GM20431 (cell line): ENCODE data around the gene SEMA5A.

Experiments
- in situ Hi-C: fragments of 300-500 bp; cut with MseI, MboI; formaldehyde crosslinking; loops from one replicate; pipeline ENCODE4 v1.15.0; 2020; ENCODE audit warnings: low sequenced_read_pairs; ENCODE audit not compliant: unreplicated experiment

SEMA5A gene

GRCh38 chr5:9347541-9348295 is 198.2 kb downstream of the SEMA5A start:
- in situ Hi-C loops, result no loop called here

- in situ Hi-C loops, result no loop called here
These were observed 198.8 kb downstream of the SEMA5A start for GRCh38 chr5:9347032-9347431.

GRCh38 chr5:9344751-9345240 is 201.1 kb downstream of the SEMA5A start:
- in situ Hi-C loops, result no loop called here

- in situ Hi-C loops, result no loop called here
These were observed 202.6 kb downstream of the SEMA5A start for GRCh38 chr5:9343146-9343850.

- in situ Hi-C loops, result no loop called here
These were observed 203.6 kb downstream of the SEMA5A start for GRCh38 chr5:9342161-9342787.

GRCh38 chr5:9340085-9340484 is 205.8 kb downstream of the SEMA5A start:
- in situ Hi-C loops, result no loop called here

GRCh38 chr5:9339206-9339818 is 206.6 kb downstream of the SEMA5A start:
- in situ Hi-C loops, result no loop called here

GRCh38 chr5:9338796-9339195 is 207.1 kb downstream of the SEMA5A start:
- in situ Hi-C loops, result no loop called here

- in situ Hi-C loops, result no loop called here
These were observed 207.8 kb downstream of the SEMA5A start for GRCh38 chr5:9337928-9338595.

GRCh38 chr5:9335754-9336495 is 209.9 kb downstream of the SEMA5A start:
- in situ Hi-C loops, result no loop called here

GRCh38 chr5:9335269-9335668 is 210.6 kb downstream of the SEMA5A start:
- in situ Hi-C loops, result no loop called here

GRCh38 chr5:9332026-9332425 is 213.8 kb downstream of the SEMA5A start:
- in situ Hi-C loops, result no loop called here

- in situ Hi-C loops, result no loop called here
These were observed 214.5 kb downstream of the SEMA5A start for GRCh38 chr5:9331372-9331771.

GRCh38 chr5:9329125-9329524 is 216.8 kb downstream of the SEMA5A start:
- in situ Hi-C loops, result no loop called here

GRCh38 chr5:9325549-9325948 is 220.3 kb downstream of the SEMA5A start:
- in situ Hi-C loops, result no loop called here

- in situ Hi-C loops, result no loop called here
These were observed 221.4 kb downstream of the SEMA5A start for GRCh38 chr5:9324348-9325077.

- in situ Hi-C loops, result no loop called here
These were observed 225.2 kb downstream of the SEMA5A start for GRCh38 chr5:9320652-9321051.

- in situ Hi-C loops, result no loop called here
These were observed 227.8 kb downstream of the SEMA5A start for GRCh38 chr5:9318031-9318430.

- in situ Hi-C loops, result no loop called here
These were observed 229.1 kb downstream of the SEMA5A start for GRCh38 chr5:9316733-9317132.
